K562 (cell line): Measurements from ENCODE around the gene GLTP. TPM values are rescaled to one million over a fixed set of nuclear protein-coding genes. Genes with fewer than 3 reads are reported as not detected.

Experiments
- CHD7 ChIP-seq: fragments of 200-600 bp; sonication (generic); IDR thresholded peaks from one replicate; pipeline ENCODE4 v1.6.1; 2012; ENCODE audit warnings: mild to moderate bottlenecking, low read depth, low read length, inconsistent platforms
- ELF1 ChIP-seq: fragments of 200-800 bp; sonication (Bioruptor generic); IDR thresholded peaks from 2 replicates; pipeline ENCODE4 v1.6.1; 2016; ENCODE audit warnings: missing genetic modification characterization, missing compliant biosample characterization
- SOX6 ChIP-seq: fragments of 450-650 bp; IDR thresholded peaks from 2 replicates; pipeline ENCODE4 v1.6.1; 2014; ENCODE audit warnings: mild to moderate bottlenecking
- YY1 ChIP-seq, 3 experiments: IDR thresholded peaks; 2 replicates each; pipeline ENCODE4 v1.6.1; 2011; ENCODE audit warnings: low read length in 2 of 3, mild to moderate bottlenecking in 2 of 3, moderate library complexity in 2 of 3, borderline replicate concordance in 1 of 3, control low read depth in 1 of 3, low read depth in 1 of 3; ENCODE audit not compliant: insufficient read depth in 3 of 3, insufficient replicate concordance in 2 of 3, control insufficient read depth in 1 of 3, insufficient read length in 1 of 3; ENCODE audit errors: extremely low read depth in 1 of 3
- polyA plus RNA-seq, 8 experiments: library from polyadenylated mRNA; depleted of rRNA in 4 of 8; stranded (reverse) in 5 of 8; unstranded in 3 of 8; fragments of >200 nt; fragmentation: Nextera tagmentation in 2 of 8; fragmentation: Illumina TruSeq in 1 of 8; extraction: Ambion mirVana in 2 of 8; extraction: Trizol in 1 of 8; gene quantifications; 2 replicates each; pipeline versions ENCODE4 v1.2.1 to v1.2.3, GENCODE V29; 2011 to 2014; ENCODE audit warnings: inconsistent platforms in 1 of 8, missing spikeins in 1 of 8
- total RNA-seq, 7 experiments: library from RNA; depleted of rRNA in 6 of 7; stranded (reverse); fragments of >200 nt in 6 of 7; fragmentation: Illumina TruSeq in 2 of 7; extraction: Trizol in 2 of 7; gene quantifications; 2 replicates each; pipeline versions ENCODE4 v1.2.1 to v1.2.3, GENCODE V29; 2011 to 2021; ENCODE audit warnings: low replicate concordance in 1 of 7

Gene GLTP
- total and polyA plus RNA-seq, 9 of the 15 experiments (the other 6 are each of a cell fraction or from before 2014, with no cell fraction given), result 4.4 to 8.3 (median 6.1) TPM

- TF ChIP-seq CHD7, result no peak
- no peak for TF ChIP-seq ELF1 (tag)
- no peak for TF ChIP-seq SOX6
- peak in 2 of 3 experiments; percentile 39 to 63 for TF ChIP-seq YY1 (IDR thresholded peaks at IDR 0.05; ENCODE audit: borderline replicate concordance in 1 of 3, control insufficient read depth in 1 of 3, extremely low read depth in 1 of 3, insufficient read depth in 3 of 3, insufficient read length in 1 of 3, insufficient replicate concordance in 2 of 3, low read depth in 1 of 3, low read length in 2 of 3)
Observed at GRCh38 chr12:109910969-109911348, 30.6 kb upstream of the GLTP start (continued).
